Osteocyte (in vitro differentiated cells): ENCODE data around the gene UBAP1L. TPM values are rescaled to one million over a fixed set of nuclear protein-coding genes. Genes with fewer than 3 reads are reported as not detected.

Source experiments
- DNase-seq: peaks from one replicate; pipeline ENCODE4 v3.0.0; 2021; ENCODE audit warnings: mixed read lengths; ENCODE audit not compliant: unreplicated experiment; ENCODE audit errors: extremely low spot score
- H3K27ac Mint-ChIP-seq: one replicate; pipeline ENCODE4 v1.8.0; 2021; ENCODE audit warnings: mild to moderate bottlenecking, mixed read lengths; ENCODE audit not compliant: unreplicated experiment
- H3K27me3 Mint-ChIP-seq: one replicate; pipeline ENCODE4 v1.8.0; 2021; ENCODE audit warnings: mixed read lengths; ENCODE audit not compliant: unreplicated experiment
- H3K36me3 Mint-ChIP-seq: one replicate; pipeline ENCODE4 v1.8.0; 2021; ENCODE audit warnings: mixed read lengths; ENCODE audit not compliant: unreplicated experiment
- H3K4me1 Mint-ChIP-seq: one replicate; pipeline ENCODE4 v1.8.0; 2021; ENCODE audit warnings: mixed read lengths; ENCODE audit not compliant: unreplicated experiment
- H3K4me3 Mint-ChIP-seq: one replicate; pipeline ENCODE4 v1.8.0; 2021; ENCODE audit warnings: mild to moderate bottlenecking, moderate library complexity, mixed read lengths; ENCODE audit not compliant: unreplicated experiment
- H3K9me3 Mint-ChIP-seq: one replicate; pipeline ENCODE4 v1.8.0; 2021; ENCODE audit warnings: mixed read lengths; ENCODE audit not compliant: unreplicated experiment
- total RNA-seq: library from RNA; stranded (reverse); gene quantifications from 2 replicates; pipeline ENCODE4 v1.2.1, GENCODE V29; 2021
- TF ChIP-seq, protein P1 (sequence below): fragments of 200-600 bp; sonication (generic); IDR thresholded peaks from 2 replicates; pipeline ENCODE4 v1.5.0; 2021; ENCODE audit warnings: antibody characterized with exemption, mild to moderate bottlenecking, moderate library complexity

The UBAP1L gene
- total RNA-seq, 1 donor from 2014 or later, result 5.4 TPM

DNA sequence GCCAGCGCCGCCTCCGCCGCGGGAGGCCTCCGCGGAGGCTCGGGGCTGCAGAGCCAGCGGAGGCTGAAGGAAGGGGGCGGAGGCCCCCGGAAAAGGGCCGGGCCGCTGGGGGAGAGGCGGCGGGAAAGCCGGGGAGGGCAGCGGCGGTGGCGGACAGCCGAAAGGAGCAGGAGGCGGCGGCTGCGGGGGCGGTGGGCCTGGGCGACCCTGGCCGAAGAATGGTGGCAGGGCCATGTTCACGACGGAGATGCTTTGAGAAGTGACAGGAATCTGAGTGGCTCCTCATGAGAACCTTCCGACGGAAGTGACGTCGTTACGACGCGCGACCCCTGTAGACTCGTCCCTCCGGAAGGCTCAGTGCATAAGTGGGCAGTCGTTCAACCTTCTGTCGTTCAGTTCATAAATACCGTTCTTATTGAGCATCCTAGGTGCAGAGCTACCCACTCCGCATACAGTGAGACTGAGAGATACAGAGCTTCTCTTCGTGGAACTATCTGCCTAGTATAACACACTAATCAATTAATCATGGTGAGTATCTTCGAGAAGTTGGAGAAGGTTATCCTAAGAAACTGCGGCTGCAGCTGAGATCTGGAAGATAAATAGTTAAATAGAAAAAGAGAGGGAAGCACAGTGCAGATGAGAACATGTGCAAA lies 18.7 kb upstream of the UBAP1L start, which contains the start of gene PDCD7:
PDCD7 (minus strand) TSS at position 261 of the 653 bp plus-strand sequence; CDS start at position 234, 27 bp downstream.
- H3K4me3 Mint-ChIP-seq, result peak within 1 kb of the TSS; percentile 86
- peaks cover 20% of the 10 kb centered on the region for H3K4me1 Mint-ChIP-seq
- no peaks in the 10 kb centered on the region for H3K9me3 Mint-ChIP-seq
- H3K27me3 Mint-ChIP-seq, result no peaks in the 10 kb centered on the region
- H3K36me3 Mint-ChIP-seq, result peaks cover 12% of the 10 kb centered on the region
- TF ChIP-seq, protein P1, sequence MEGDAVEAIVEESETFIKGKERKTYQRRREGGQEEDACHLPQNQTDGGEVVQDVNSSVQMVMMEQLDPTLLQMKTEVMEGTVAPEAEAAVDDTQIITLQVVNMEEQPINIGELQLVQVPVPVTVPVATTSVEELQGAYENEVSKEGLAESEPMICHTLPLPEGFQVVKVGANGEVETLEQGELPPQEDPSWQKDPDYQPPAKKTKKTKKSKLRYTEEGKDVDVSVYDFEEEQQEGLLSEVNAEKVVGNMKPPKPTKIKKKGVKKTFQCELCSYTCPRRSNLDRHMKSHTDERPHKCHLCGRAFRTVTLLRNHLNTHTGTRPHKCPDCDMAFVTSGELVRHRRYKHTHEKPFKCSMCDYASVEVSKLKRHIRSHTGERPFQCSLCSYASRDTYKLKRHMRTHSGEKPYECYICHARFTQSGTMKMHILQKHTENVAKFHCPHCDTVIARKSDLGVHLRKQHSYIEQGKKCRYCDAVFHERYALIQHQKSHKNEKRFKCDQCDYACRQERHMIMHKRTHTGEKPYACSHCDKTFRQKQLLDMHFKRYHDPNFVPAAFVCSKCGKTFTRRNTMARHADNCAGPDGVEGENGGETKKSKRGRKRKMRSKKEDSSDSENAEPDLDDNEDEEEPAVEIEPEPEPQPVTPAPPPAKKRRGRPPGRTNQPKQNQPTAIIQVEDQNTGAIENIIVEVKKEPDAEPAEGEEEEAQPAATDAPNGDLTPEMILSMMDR, result no peak
- H3K27ac Mint-ChIP-seq, result peak within 1 kb of the TSS; percentile 92
- peak; percentile 89 for DNase-seq

DNA sequence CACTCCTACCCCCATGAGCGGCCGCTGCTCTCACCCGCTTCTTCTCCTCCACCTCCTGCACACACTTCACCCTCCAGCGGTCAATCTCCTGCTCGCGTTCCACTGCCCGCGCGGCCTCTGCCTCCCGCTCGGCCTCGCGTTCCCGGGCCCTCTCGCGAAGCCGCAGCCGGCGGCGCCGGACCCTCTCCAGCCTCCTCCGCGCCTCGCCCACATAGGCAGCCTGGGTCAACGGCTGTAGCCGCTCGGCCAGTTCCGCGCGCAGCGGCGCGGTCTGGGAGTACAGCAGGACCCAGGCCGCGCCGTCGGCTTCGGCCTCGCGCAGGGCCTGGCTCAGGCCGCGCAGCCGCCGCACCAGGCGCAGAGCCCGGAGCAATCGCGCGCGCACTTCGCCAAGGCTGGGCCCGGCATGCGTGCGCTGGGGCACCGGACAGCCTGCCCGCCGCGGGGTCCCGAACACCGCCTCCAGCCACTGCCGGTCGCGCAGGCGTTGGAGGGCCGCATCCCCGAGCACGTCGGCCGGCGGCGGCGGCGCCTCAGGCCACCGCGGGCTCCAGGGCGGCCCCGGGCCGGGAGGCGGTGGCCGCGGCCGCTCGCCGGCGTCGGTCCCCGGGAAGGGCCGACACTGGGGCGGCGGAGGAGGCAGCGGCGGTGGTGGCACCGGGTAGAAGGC lies 18.0 kb upstream of the UBAP1L start:
- H3K9me3 Mint-ChIP-seq, result no peaks in the 10 kb centered on the region
- H3K36me3 Mint-ChIP-seq, result peaks cover 14% of the 10 kb centered on the region
- H3K4me1 Mint-ChIP-seq, result peaks cover 20% of the 10 kb centered on the region
- TF ChIP-seq, protein P1, result no peak
- peak; percentile 86 for DNase-seq
- peak overlapping the region; percentile 63 for H3K27ac Mint-ChIP-seq
- no peaks in the 10 kb centered on the region for H3K27me3 Mint-ChIP-seq
- H3K4me3 Mint-ChIP-seq, result peak overlapping the region; percentile 84

DNA sequence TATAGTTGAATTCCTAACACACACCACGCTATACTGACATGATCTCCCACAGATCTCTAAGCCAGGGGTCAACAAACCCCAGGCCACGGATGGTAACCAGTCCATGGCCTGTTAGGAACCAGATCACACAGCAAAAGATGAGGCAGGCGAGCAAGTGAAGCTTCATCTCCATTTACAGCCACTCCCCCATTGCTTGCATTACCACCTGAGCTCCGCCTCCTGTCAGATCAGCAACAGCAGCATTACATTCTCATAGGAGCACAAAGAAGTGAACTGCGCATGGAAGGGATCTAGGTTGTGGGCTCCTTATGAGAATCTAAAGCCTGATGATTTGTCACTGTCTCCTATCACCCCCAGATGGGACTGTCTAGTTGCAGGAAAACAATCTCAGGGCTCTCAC lies 15.9 kb upstream of the UBAP1L start:
- Mint-ChIP-seq H3K4me1 (peaks cover 20% of the 10 kb centered on the region), H3K27ac (no peak overlapping the region), H3K36me3 (peaks cover 27% of the 10 kb centered on the region), H3K4me3 (no peak overlapping the region), H3K27me3 (no peaks in the 10 kb centered on the region), H3K9me3 (no peaks in the 10 kb centered on the region)
- TF ChIP-seq, protein P1, result no peak
- DNase-seq, result no peak

DNA sequence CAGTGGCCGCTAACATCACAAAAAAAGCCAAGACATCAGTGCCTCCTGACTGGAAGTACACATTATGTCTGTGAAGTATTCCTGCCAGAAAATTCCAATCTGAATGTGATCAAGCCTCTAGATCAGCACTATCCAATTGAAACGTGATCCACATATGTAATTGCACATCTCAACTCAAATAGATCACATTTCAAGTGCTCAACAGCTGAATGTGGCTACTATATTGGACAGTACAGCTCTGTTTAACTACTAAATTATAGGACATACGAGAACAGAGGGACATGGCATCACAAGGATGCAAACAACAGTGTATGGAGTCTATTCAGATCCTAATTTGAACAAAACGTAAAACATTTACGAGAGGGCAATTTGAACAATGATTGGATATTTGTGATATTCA lies 542 bp upstream of the UBAP1L start:
- H3K4me1 Mint-ChIP-seq, result peaks cover 5% of the 10 kb centered on the region
- no peak for DNase-seq
- TF ChIP-seq, protein P1, result no peak
- H3K9me3 Mint-ChIP-seq, result no peaks in the 10 kb centered on the region
- H3K27me3 Mint-ChIP-seq, result no peaks in the 10 kb centered on the region
- H3K27ac Mint-ChIP-seq, result no peak overlapping the region
- peaks cover 49% of the 10 kb centered on the region for H3K36me3 Mint-ChIP-seq
- H3K4me3 Mint-ChIP-seq, result no peak overlapping the region

DNA sequence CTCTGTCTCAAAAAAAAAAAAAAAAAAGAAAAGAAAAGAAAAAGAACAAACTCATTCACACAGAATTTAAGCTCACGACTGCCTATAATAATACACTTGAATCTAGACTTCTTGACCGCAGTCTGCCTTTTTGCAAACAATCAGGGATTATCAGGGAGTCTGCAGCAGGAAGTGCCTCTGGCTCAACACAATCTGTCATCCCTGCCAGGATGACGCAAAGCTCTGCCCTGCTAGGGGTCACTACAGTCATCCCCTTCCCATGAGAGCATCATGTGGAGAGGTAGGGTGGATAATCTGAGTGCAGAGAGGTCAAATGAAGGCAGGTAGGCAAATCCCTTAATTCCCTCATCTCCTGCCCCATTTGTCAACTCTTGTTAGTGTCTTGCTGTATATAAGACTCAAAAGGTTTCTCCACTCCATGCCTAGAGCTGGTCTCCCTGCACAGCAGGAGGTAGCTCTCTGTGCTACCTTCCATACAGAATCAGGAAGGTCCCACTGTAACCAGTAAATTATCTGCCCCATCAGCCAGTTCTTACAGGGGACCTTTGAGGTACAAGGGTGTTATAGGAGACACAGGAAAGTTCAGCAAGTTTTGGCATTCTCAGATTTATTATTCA lies 4.2 kb downstream of the UBAP1L start:
- TF ChIP-seq, protein P1, result no peak
- no peaks in the 10 kb centered on the region for H3K27me3 Mint-ChIP-seq

More for the DNA sequence above, 4.2 kb downstream of the UBAP1L start:
- Mint-ChIP-seq H3K27ac (no peak overlapping the region), H3K36me3 (peaks cover 38% of the 10 kb centered on the region), H3K4me1 (peaks cover 5% of the 10 kb centered on the region), H3K4me3 (no peak overlapping the region), H3K9me3 (no peaks in the 10 kb centered on the region)
- no peak for DNase-seq
